GM12878 (cell line): ENCODE results near the gene CFAP74. TPM values are rescaled to one million over a fixed set of nuclear protein-coding genes. Genes with fewer than 3 reads are reported as not detected.

Experiments used
- BCLAF1 ChIP-seq: fragments of 450-650 bp; IDR thresholded peaks from 2 replicates; pipeline ENCODE4 v1.6.1; 2017; ENCODE audit warnings: antibody characterized with exemption, mild to moderate bottlenecking, moderate library complexity
- IRF5 ChIP-seq: fragments of 450-650 bp; IDR thresholded peaks from 2 replicates; pipeline ENCODE4 v1.6.1; 2017; ENCODE audit warnings: borderline replicate concordance
- PAX8 ChIP-seq: fragments of 450-650 bp; IDR thresholded peaks from 2 replicates; pipeline ENCODE4 v1.6.1; 2017; ENCODE audit warnings: mild to moderate bottlenecking, moderate library complexity
- RB1 ChIP-seq: fragments of 450-650 bp; formaldehyde crosslinking; IDR thresholded peaks from 2 replicates; pipeline ENCODE4 v1.6.1; 2017; ENCODE audit warnings: mild to moderate bottlenecking, borderline replicate concordance
- RBBP5 ChIP-seq: fragments of 200-600 bp; sonication (generic); conservative IDR thresholded peaks from 2 replicates; pipeline ENCODE4 v1.6.1; 2016
- RUNX3 ChIP-seq: IDR thresholded peaks from 2 replicates; pipeline ENCODE4 v1.6.1; 2012; ENCODE audit warnings: low read length, inconsistent platforms
- SREBF1 ChIP-seq: IDR thresholded peaks from 2 replicates; pipeline ENCODE4 v1.6.1; 2012; ENCODE audit warnings: mild to moderate bottlenecking, low read length
- TARDBP ChIP-seq: IDR thresholded peaks from 2 replicates; pipeline ENCODE4 v1.6.1; 2016; ENCODE audit warnings: borderline replicate concordance
- ZNF384 ChIP-seq: IDR thresholded peaks from 2 replicates; pipeline ENCODE4 v1.6.1; 2012; ENCODE audit warnings: low read depth, mild to moderate bottlenecking, low read length, improper control_type of control experiment, borderline replicate concordance
- polyA plus RNA-seq, 11 experiments: library from polyadenylated mRNA; depleted of rRNA in 4 of 11; unstranded in 6 of 11; stranded (reverse) in 5 of 11; fragments of >200 nt; fragmentation: Nextera tagmentation in 4 of 11; fragmentation: Illumina TruSeq in 1 of 11; extraction: Ambion mirVana in 4 of 11; extraction: Trizol in 1 of 11; gene quantifications; 1 replicate in 1 of 11; 2 replicates in 10 of 11; pipeline versions ENCODE4 v1.2.1 to v1.2.3, GENCODE V29; 2011 to 2016; ENCODE audit warnings: inconsistent platforms in 2 of 11, missing spikeins in 2 of 11, low read depth in 1 of 11
- total RNA-seq, 4 experiments: library from RNA; depleted of rRNA in 3 of 4; stranded (reverse); fragments of >200 nt in 3 of 4; fragmentation: Illumina TruSeq in 1 of 4; extraction: Trizol in 1 of 4; gene quantifications; 2 replicates each; pipeline versions ENCODE4 v1.2.1 to v1.2.3, GENCODE V29; 2013 to 2021
- TF ChIP-seq, protein P1 (sequence below): fragments of 450-650 bp; formaldehyde crosslinking; IDR thresholded peaks from 2 replicates; pipeline ENCODE4 v1.4.0; 2020; ENCODE audit warnings: mild to moderate bottlenecking, moderate library complexity

Gene CFAP74
- total and polyA plus RNA-seq, 10 of the 15 experiments (the other 5 are each of a cell fraction or from before 2014, with no cell fraction given): 0.01 TPM; not detected in 9

DNA sequence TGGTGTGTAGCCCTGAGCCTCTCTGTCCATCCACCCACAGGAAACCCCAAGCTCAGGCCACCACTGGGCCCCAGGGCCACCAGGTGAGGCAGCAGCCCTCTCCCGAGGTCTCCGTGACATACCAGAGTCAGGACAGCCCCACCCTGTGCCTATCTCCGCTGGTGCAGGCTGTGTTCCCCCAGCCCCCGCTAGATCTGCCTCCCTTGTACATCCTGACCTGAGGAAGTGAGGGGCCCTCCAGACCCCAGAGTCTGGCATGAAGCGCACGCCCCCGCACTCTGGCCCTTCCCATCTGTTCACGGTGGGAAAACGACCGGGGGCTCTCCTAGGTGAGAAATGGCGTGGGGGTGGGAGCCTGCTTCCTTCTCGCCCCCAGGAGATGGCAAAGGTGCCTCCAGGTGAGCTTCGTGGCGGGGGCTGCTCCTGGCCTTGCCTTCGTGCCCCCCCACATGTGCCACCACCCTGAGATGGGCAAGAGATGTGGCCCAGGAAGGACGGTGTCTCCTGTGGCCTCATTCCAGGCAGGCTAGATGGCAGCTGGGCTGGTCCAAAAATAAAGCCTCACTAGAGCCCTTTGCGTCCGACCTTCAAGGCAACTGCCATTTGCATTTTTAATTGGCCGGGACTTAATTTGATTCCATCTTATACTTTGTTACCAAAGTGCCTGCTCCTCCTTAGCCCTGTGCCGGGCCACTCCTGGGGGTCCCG, 18.6 kb upstream of the CFAP74 start (continued):
- TF ChIP-seq ZNF384: no peak
- no peak for TF ChIP-seq BCLAF1
- TF ChIP-seq PAX8: no peak
- no peak for TF ChIP-seq TARDBP
- no peak for TF ChIP-seq RUNX3
- TF ChIP-seq, protein P1, sequence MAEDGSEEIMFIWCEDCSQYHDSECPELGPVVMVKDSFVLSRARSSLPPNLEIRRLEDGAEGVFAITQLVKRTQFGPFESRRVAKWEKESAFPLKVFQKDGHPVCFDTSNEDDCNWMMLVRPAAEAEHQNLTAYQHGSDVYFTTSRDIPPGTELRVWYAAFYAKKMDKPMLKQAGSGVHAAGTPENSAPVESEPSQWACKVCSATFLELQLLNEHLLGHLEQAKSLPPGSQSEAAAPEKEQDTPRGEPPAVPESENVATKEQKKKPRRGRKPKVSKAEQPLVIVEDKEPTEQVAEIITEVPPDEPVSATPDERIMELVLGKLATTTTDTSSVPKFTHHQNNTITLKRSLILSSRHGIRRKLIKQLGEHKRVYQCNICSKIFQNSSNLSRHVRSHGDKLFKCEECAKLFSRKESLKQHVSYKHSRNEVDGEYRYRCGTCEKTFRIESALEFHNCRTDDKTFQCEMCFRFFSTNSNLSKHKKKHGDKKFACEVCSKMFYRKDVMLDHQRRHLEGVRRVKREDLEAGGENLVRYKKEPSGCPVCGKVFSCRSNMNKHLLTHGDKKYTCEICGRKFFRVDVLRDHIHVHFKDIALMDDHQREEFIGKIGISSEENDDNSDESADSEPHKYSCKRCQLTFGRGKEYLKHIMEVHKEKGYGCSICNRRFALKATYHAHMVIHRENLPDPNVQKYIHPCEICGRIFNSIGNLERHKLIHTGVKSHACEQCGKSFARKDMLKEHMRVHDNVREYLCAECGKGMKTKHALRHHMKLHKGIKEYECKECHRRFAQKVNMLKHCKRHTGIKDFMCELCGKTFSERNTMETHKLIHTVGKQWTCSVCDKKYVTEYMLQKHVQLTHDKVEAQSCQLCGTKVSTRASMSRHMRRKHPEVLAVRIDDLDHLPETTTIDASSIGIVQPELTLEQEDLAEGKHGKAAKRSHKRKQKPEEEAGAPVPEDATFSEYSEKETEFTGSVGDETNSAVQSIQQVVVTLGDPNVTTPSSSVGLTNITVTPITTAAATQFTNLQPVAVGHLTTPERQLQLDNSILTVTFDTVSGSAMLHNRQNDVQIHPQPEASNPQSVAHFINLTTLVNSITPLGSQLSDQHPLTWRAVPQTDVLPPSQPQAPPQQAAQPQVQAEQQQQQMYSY: no peak
- no peak for TF ChIP-seq IRF5
- TF ChIP-seq SREBF1: no peak
- TF ChIP-seq RBBP5: no peak
- TF ChIP-seq RB1: no peak
